ENCODE data around the gene RHD. TPM values are rescaled to one million over a fixed set of nuclear protein-coding genes. Genes with fewer than 3 reads are reported as not detected.

Gene RHD
- total and polyA plus RNA-seq, 7 donors, result 0.36 TPM; not detected in 6

- Histone ChIP-seq H3K27ac (no peak overlapping the region), H3K9me3 (no peaks in the 10 kb centered on the region), H3K27me3 (no peaks in the 10 kb centered on the region), H3K36me3 (peaks cover 0 to 49% (median 6%) of the 10 kb centered on the region in 4 donors), H3K4me1 (peaks cover 0 to 13% (median 2%) of the 10 kb centered on the region in 4 donors), H3K4me3 (no peak overlapping the region)
- DNase-seq, result no peak
- WGBS, 2 donors, result 78 to 89% methylated on average over 2 of the region's 2 CpGs
- TF ChIP-seq CTCF (IDR thresholded peaks at IDR 0.05), result no peak
- no peak for TF ChIP-seq EP300 (IDR thresholded peaks at IDR 0.05)
- no peak for TF ChIP-seq POLR2A (IDR thresholded peaks at IDR 0.05)
- no peak for TF ChIP-seq POLR2AphosphoS5 (IDR thresholded peaks at IDR 0.05)
- intact Hi-C loops (cut with DNase I), result no loop called here
These were observed 75.2 kb downstream of the RHD start for GRCh38 chr1:25347556-25347955.

- TF ChIP-seq POLR2AphosphoS5 (IDR thresholded peaks at IDR 0.05) (no peak), POLR2A (IDR thresholded peaks at IDR 0.05) (no peak), CTCF (IDR thresholded peaks at IDR 0.05) (no peak), EP300 (IDR thresholded peaks at IDR 0.05) (no peak)
- Histone ChIP-seq H3K4me3 (no peak overlapping the region), H3K27ac (no peak overlapping the region), H3K4me1 (peaks cover 0 to 4% (median 2%) of the 10 kb centered on the region in 4 donors), H3K27me3 (no peaks in the 10 kb centered on the region), H3K9me3 (no peaks in the 10 kb centered on the region), H3K36me3 (peaks cover 7 to 54% (median 17%) of the 10 kb centered on the region in 4 donors)
- no peak for DNase-seq
- intact Hi-C loops (cut with DNase I), result no loop called here
- 93 to 96% methylated on average over 3 of the region's 3 CpGs for WGBS, 2 donors
These were observed 77.3 kb downstream of the RHD start for GRCh38 chr1:25349606-25350005.

- 75 to 84% methylated on average over 6 of the region's 6 CpGs for WGBS, 2 donors
- no peak overlapping the region for H3K27ac ChIP-seq
- no peak for DNase-seq
- TF ChIP-seq CTCF (IDR thresholded peaks at IDR 0.05), result no peak
- TF ChIP-seq EP300 (IDR thresholded peaks at IDR 0.05), result no peak
- TF ChIP-seq POLR2AphosphoS5 (IDR thresholded peaks at IDR 0.05), result no peak
- no peak for TF ChIP-seq POLR2A (IDR thresholded peaks at IDR 0.05)
- H3K27me3 ChIP-seq, result no peaks in the 10 kb centered on the region
- H3K4me3 ChIP-seq, result no peak overlapping the region
- no peaks in the 10 kb centered on the region for H3K4me1 ChIP-seq
- no peaks in the 10 kb centered on the region for H3K9me3 ChIP-seq
- H3K36me3 ChIP-seq, result peaks cover 21 to 90% (median 39%) of the 10 kb centered on the region in 4 donors
- intact Hi-C loops (cut with DNase I), result no loop called here
These were observed 83.6 kb downstream of the RHD start for GRCh38 chr1:25355841-25356395.

GRCh38 chr1:25356441-25356840 lies 84.1 kb downstream of the RHD start:
- Histone ChIP-seq H3K27me3 (no peaks in the 10 kb centered on the region), H3K27ac (no peak overlapping the region), H3K9me3 (no peaks in the 10 kb centered on the region), H3K36me3 (peaks cover 21 to 96% (median 41%) of the 10 kb centered on the region in 4 donors), H3K4me1 (no peaks in the 10 kb centered on the region), H3K4me3 (no peak overlapping the region)
- intact Hi-C loops (cut with DNase I), result no loop called here
- TF ChIP-seq CTCF (IDR thresholded peaks at IDR 0.05) (no peak), POLR2AphosphoS5 (IDR thresholded peaks at IDR 0.05) (no peak), EP300 (IDR thresholded peaks at IDR 0.05) (no peak), POLR2A (IDR thresholded peaks at IDR 0.05) (no peak)
- DNase-seq, result no peak

- no peak overlapping the region for H3K27ac ChIP-seq
- peaks cover 21 to 97% (median 43%) of the 10 kb centered on the region in 4 donors for H3K36me3 ChIP-seq
- H3K4me1 ChIP-seq, result no peaks in the 10 kb centered on the region
These were observed 84.5 kb downstream of the RHD start for GRCh38 chr1:25356848-25357247.

More at GRCh38 chr1:25356848-25357247, 84.5 kb downstream of the RHD start:
- 92 to 94% methylated on average over 1 of the region's 1 CpG for WGBS, 2 donors
- intact Hi-C loops (cut with DNase I), result no loop called here
- H3K27me3 ChIP-seq, result no peaks in the 10 kb centered on the region
- no peaks in the 10 kb centered on the region for H3K9me3 ChIP-seq
- no peak for DNase-seq
- TF ChIP-seq EP300 (IDR thresholded peaks at IDR 0.05) (no peak), POLR2AphosphoS5 (IDR thresholded peaks at IDR 0.05) (no peak), POLR2A (IDR thresholded peaks at IDR 0.05) (no peak)
- H3K4me3 ChIP-seq, result no peak overlapping the region

Data from sigmoid colon (tissue), 7 donors.